Glutamatergic neuron (in vitro differentiated cells): ENCODE data around the gene DDX54. TPM values are rescaled to one million over a fixed set of nuclear protein-coding genes. Genes with fewer than 3 reads are reported as not detected.

Source experiments
- DNase-seq: peaks from one replicate; pipeline ENCODE4 v3.0.0; 2022
- H3K27ac Mint-ChIP-seq: one replicate; pipeline ENCODE4 v1.8.0; 2020; ENCODE audit warnings: mild to moderate bottlenecking, mixed read lengths, inconsistent platforms; ENCODE audit not compliant: unreplicated experiment
- H3K27me3 Mint-ChIP-seq: one replicate; pipeline ENCODE4 v1.8.0; 2020; ENCODE audit warnings: mild to moderate bottlenecking, moderate library complexity, mixed read lengths, inconsistent platforms; ENCODE audit not compliant: unreplicated experiment
- H3K36me3 Mint-ChIP-seq: one replicate; pipeline ENCODE4 v1.8.0; 2020; ENCODE audit warnings: mild to moderate bottlenecking, mixed read lengths, inconsistent platforms; ENCODE audit not compliant: unreplicated experiment
- H3K4me1 Mint-ChIP-seq: one replicate; pipeline ENCODE4 v1.8.0; 2020; ENCODE audit warnings: mild to moderate bottlenecking, low read depth, mixed read lengths, inconsistent platforms; ENCODE audit not compliant: unreplicated experiment
- H3K4me3 Mint-ChIP-seq: one replicate; pipeline ENCODE4 v1.8.0; 2020; ENCODE audit warnings: mild to moderate bottlenecking, mixed read lengths, inconsistent platforms; ENCODE audit not compliant: unreplicated experiment
- H3K9me3 Mint-ChIP-seq: one replicate; pipeline ENCODE4 v1.8.0; 2020; ENCODE audit warnings: mild to moderate bottlenecking, moderate library complexity, mixed read lengths, inconsistent platforms; ENCODE audit not compliant: unreplicated experiment
- long read RNA-seq: library from polyadenylated mRNA; unstranded; transcript quantifications from one replicate; pipeline ENCODE4 v2.0.0, GENCODE V29; 2020; ENCODE audit not compliant: unreplicated experiment
- total RNA-seq: library from RNA; stranded (reverse); fragmentation: NEBNext Ultra II Directional; extraction: Animal tissue kit (Norgen Biotek cat#: 25700); gene quantifications from one replicate; pipeline ENCODE4 v1.2.1, GENCODE V29; 2021; ENCODE audit not compliant: unreplicated experiment
- TF ChIP-seq, protein P1 (sequence below): fragments of 200-600 bp; sonication (generic); IDR thresholded peaks from one replicate; pipeline ENCODE4 v1.5.0; 2021; ENCODE audit not compliant: partially characterized antibody, unreplicated experiment

The DDX54 gene
- 16.9 TPM for total RNA-seq
- long read RNA-seq, full-length matches to known transcripts, result 2 of 4 reads
- long read RNA-seq, partial matches to known transcripts, result 2 of 4 reads
- long read RNA-seq, other reads (novel, unspliced or antisense), result 0 of 4 reads

DNA sequence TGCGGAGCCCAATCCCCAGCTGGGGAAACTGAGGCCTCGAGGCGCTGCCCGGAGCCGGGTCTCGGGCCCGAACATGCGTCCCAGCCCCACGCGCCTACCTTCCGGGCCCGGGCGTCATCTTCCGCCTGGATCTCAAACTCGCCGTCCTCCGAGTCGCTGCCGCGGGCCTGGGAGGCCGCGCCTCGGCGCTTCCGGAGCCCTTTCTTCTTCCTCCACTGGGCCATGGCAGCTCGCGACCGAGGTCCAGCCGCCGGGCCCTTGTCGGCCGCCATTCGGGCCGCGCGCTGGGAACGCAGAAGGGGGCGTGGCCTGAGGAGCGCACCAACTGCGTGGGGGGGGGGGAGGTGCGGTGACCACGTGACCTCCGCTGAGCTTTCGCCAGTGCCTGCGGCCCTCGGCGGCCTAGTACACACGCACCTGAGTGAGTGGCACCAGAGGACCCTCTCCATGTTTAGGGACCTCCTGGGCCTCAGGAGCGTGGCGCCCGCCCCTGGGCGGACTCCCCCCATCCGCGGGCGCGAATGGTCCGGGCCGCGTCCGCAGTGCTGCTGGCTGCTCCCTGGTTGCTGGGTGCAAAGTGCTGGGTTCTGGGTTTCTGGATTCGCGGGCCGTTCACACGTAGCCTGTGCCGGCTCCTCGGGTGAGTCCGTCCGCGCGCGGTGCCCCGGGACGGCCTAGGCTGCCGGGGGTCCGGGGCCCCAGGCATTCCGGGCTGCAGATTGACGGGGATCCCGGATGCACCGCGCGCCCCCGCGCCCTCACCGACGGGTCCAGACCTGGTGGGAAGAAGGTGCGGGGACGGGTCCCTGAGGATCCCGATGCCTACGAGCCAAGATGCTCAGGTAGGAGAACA lies at the start of gene DDX54, which contains the start of gene RITA1:
DDX54 (minus strand) TSS at position 299 of the 853 bp plus-strand sequence; CDS start at position 272, 27 bp downstream.
RITA1 (plus strand) TSS at position 542 of the 853 bp plus-strand sequence. CDS start 1,026 bp downstream, outside the sequence.
- Mint-ChIP-seq H3K27ac (peak within 1 kb of the TSS; percentile 52), H3K27me3 (peaks cover 1% of the 10 kb centered on the region), H3K36me3 (no peaks in the 10 kb centered on the region), H3K4me1 (peaks cover 5% of the 10 kb centered on the region), H3K4me3 (peak within 1 kb of the TSS; percentile 74), H3K9me3 (peaks cover 2% of the 10 kb centered on the region)
- TF ChIP-seq, protein P1, sequence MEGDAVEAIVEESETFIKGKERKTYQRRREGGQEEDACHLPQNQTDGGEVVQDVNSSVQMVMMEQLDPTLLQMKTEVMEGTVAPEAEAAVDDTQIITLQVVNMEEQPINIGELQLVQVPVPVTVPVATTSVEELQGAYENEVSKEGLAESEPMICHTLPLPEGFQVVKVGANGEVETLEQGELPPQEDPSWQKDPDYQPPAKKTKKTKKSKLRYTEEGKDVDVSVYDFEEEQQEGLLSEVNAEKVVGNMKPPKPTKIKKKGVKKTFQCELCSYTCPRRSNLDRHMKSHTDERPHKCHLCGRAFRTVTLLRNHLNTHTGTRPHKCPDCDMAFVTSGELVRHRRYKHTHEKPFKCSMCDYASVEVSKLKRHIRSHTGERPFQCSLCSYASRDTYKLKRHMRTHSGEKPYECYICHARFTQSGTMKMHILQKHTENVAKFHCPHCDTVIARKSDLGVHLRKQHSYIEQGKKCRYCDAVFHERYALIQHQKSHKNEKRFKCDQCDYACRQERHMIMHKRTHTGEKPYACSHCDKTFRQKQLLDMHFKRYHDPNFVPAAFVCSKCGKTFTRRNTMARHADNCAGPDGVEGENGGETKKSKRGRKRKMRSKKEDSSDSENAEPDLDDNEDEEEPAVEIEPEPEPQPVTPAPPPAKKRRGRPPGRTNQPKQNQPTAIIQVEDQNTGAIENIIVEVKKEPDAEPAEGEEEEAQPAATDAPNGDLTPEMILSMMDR, result no peak
- peak; percentile 83 for DNase-seq

DNA sequence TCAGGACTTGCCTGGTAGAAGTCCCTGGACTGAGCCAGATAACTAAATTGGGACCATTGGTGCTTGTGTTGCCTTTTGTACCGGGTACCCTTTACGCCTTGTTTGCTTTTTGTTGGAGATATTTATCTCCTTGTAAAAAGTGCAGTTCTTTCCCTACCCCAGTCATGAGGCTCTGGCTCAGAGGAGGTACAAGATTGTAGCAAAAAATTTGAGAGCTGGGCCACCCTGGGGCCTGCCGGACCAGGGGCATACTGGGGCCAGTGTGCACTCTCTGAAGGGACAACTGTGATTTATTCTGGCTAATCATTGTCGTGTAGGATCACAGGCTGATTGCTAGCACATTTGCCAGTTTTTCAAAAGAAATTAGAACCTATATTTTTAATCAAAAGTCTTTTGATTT lies 49.2 kb upstream of the DDX54 start:
- TF ChIP-seq, protein P1, result no peak
- Mint-ChIP-seq H3K9me3 (peaks cover 4% of the 10 kb centered on the region), H3K36me3 (peaks cover 4% of the 10 kb centered on the region), H3K27ac (no peak overlapping the region), H3K4me3 (no peak overlapping the region), H3K27me3 (peaks cover 3% of the 10 kb centered on the region), H3K4me1 (peaks cover 19% of the 10 kb centered on the region)
- no peak for DNase-seq

DNA sequence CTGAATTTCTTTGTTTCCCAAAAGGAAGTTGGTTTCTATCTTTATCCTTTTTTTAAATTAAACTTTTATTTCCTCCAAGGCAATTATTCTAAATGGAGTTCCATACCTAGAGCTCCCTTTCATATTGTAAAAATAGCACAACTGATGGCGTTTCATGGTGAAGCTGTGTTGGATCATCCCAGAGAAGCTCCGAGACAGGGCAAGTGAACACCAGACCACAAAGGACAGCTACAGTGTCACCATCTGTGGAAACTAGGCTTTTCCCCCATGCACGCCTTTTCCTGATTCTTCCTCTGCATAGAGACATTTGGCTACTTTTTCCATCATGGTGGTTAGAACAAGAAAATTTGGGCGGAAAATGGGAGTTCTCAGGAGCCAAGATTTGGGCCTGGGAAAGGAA lies 48.7 kb upstream of the DDX54 start:
- Mint-ChIP-seq H3K4me3 (no peak overlapping the region), H3K9me3 (peaks cover 4% of the 10 kb centered on the region), H3K27ac (no peak overlapping the region), H3K4me1 (peaks cover 15% of the 10 kb centered on the region), H3K27me3 (peaks cover 3% of the 10 kb centered on the region), H3K36me3 (peaks cover 4% of the 10 kb centered on the region)
- DNase-seq, result no peak
- TF ChIP-seq, protein P1, result no peak

DNA sequence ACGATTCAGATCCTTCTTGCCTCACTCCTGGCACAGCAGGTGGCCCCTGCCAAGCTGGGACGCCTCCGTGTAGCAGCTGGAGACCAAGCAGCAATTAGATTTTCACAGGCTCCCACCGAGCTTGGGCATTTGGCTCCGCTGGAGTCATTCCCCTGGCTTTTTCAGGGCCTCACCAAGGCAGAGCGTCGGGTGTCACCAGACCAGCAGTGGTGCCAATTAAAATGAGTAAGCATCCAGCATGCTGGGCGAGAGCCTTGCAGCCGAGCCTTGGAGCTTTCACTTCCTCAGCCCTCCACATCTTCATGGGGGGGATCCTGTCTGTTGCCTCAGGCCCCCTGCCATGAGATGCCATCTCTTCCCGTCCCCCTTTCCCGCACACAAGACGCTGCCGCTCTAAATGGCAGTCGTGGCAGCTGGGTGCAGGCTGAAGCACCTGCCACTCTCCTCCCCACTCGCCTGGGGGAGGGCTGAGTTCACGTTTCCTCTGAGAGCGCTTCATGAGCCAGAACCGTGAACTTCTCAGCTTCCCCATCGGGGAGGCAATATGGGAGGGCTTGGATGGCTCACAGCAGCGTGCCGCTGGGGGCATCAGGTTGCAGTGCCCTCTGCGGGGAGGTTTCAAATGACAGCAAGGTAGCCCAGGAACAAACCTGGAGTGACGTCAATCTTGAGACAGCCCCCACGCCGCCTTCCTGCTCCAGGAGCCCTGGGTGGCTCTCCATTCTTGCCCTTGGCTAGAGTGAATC lies 47.7 kb upstream of the DDX54 start:
- H3K9me3 Mint-ChIP-seq, result peaks cover 4% of the 10 kb centered on the region
- peak overlapping the region; percentile 49 for H3K4me3 Mint-ChIP-seq
- H3K27ac Mint-ChIP-seq, result no peak overlapping the region
- H3K27me3 Mint-ChIP-seq, result peaks cover 3% of the 10 kb centered on the region
- H3K36me3 Mint-ChIP-seq, result peaks cover 4% of the 10 kb centered on the region
- TF ChIP-seq, protein P1, result no peak
- H3K4me1 Mint-ChIP-seq, result peaks cover 15% of the 10 kb centered on the region
- DNase-seq, result peak; percentile 34
